ENCODE data around the gene NBPF8. TPM values are rescaled to one million over a fixed set of nuclear protein-coding genes. Genes with fewer than 3 reads are reported as not detected.
"Not testable (repeated sequence)": the region's sequence is repeated elsewhere in the genome, so short reads cannot be mapped to it uniquely, and the experiment has no call there.

The NBPF8 gene
- total and polyA plus RNA-seq, 2 donors (not counting 1 experiment from before 2014, with no cell fraction given): 18.8 to 32.5 TPM

DNA sequence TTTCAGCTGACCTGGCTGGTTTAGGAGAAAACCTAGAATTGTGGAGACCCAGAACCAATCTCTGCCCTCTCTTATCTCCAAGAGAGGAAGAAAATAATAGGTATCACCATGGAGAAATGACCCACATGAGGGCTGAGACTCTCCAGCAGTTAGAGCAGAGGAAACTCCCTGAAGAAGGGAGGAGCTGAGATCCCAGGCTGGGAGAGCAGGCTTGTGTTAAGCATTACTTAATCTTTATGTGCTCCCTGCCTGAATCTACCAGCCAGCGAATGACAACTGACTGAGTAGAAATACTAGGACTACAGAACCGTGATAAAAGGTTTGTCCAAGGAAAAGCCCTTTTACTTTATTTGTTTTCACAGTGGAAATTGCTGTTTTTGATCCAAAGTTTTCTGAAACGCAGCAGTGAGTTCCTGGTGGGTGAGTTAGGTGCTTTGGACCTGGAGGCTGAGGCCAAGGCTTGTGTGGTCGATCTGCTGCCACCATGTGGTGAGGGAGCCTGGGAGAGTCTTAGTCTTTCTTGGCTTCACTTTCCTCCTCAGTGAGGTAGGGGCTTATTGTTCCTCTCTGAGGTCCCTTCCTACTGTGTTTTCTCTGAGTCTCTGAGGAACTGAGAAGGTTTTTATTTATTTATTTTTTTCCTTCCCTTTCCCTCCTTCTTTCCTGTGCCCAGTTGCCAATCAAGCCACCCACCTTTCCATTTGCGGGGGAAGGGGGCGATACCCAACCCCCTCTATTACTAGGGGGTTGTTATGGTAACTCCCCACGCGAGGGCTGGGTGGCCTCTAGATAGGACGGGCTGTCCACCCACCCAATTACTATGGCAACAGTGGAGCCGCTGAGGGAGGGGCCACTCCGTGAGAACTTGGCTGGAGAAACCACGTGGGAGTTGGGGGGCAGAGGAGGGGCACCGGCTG lies 21.3 kb upstream of the NBPF8 start:
- H3K4me3 ChIP-seq (replicated peaks in 1 of 4; ENCODE audit: control extremely low read depth in 1 of 4, insufficient read depth in 1 of 4, low read depth in 3 of 4, low read length in 4 of 4); H3K4me1 ChIP-seq (ENCODE audit: control insufficient read depth, extremely low read depth, insufficient read depth, low read length); H3K4me2 ChIP-seq (ENCODE audit: extremely low read depth, insufficient read depth, low read length); H3K27ac ChIP-seq (ENCODE audit: insufficient read depth, low read length); H3K36me3 ChIP-seq (ENCODE audit: control insufficient read depth, insufficient read depth, low read length); H3K9ac ChIP-seq (ENCODE audit: insufficient read depth, low read length); H4K20me1 ChIP-seq (ENCODE audit: control insufficient read depth, extremely low read depth, insufficient read depth, low read length); DNase-seq (ENCODE audit: low read depth in 2 of 2); H3K9me3 ChIP-seq (ENCODE audit: control insufficient read depth, insufficient read depth, low read depth, low read length); H3K79me2 ChIP-seq (ENCODE audit: control insufficient read depth, insufficient read depth, low read length); H2AFZ ChIP-seq (ENCODE audit: low read length); H3K27me3 ChIP-seq (ENCODE audit: control insufficient read depth, insufficient read depth, low read length): not testable (repeated sequence)

DNA sequence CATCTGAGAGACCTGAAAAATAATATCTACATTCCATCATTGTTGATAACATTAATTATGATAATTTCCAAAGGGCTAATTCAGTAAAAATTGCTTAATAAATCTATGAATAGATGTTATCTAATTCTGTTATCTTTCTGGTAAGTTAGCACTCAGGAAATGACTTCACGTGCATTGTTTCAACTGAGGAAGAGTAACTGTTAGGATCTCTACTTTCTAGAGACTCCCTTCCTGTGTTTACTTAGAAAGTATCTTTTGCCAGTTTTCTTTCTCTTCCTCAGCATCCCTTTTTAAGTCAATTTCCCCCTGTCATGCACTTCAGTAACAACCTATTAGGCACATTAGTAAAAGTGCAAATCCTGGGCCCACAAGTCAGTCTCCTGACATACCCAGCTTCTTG lies 9.5 kb upstream of the NBPF8 start:
- H3K36me3 ChIP-seq (ENCODE audit: control insufficient read depth, insufficient read depth, low read length); H3K27ac ChIP-seq (ENCODE audit: insufficient read depth, low read length); H4K20me1 ChIP-seq (ENCODE audit: control insufficient read depth, extremely low read depth, insufficient read depth, low read length): not testable (repeated sequence)

DNA sequence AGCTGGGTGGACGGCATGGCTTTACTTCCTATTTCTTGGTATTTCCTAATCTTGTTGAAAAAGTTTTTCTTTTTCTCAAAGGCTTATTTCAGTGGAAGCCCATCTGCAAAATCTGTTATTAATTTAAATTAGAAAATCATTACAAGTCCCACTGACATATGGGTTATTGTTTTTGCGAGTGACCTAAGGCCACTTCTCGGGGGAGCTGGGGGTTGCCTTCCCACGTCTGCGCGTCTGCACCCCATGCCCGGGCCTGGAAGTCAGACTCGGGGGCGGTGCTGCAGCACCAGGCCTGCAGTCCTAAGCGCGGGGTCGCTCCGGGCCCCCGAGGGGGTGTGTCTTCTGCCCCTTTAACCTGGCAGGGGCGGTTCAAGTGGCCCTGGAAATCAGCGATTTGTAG lies 384 bp upstream of the NBPF8 start:
- H3K4me3 ChIP-seq (replicated peaks in 1 of 4; ENCODE audit: control extremely low read depth in 1 of 4, insufficient read depth in 1 of 4, low read depth in 3 of 4, low read length in 4 of 4): peak overlapping the region in 2 of 4 experiments; percentile 27 to 64

More for the DNA sequence above, 9.5 kb upstream of the NBPF8 start:
- DNase-seq (ENCODE audit: low read depth in 2 of 2); H3K4me1 ChIP-seq (ENCODE audit: control insufficient read depth, extremely low read depth, insufficient read depth, low read length); H3K9ac ChIP-seq (ENCODE audit: insufficient read depth, low read length); H3K79me2 ChIP-seq (ENCODE audit: control insufficient read depth, insufficient read depth, low read length); H3K4me2 ChIP-seq (ENCODE audit: extremely low read depth, insufficient read depth, low read length); H3K9me3 ChIP-seq (ENCODE audit: control insufficient read depth, insufficient read depth, low read depth, low read length); H2AFZ ChIP-seq (ENCODE audit: low read length); H3K27me3 ChIP-seq (ENCODE audit: control insufficient read depth, insufficient read depth, low read length); H3K4me3 ChIP-seq (replicated peaks in 1 of 4; ENCODE audit: control extremely low read depth in 1 of 4, insufficient read depth in 1 of 4, low read depth in 3 of 4, low read length in 4 of 4): not testable (repeated sequence)

DNA sequence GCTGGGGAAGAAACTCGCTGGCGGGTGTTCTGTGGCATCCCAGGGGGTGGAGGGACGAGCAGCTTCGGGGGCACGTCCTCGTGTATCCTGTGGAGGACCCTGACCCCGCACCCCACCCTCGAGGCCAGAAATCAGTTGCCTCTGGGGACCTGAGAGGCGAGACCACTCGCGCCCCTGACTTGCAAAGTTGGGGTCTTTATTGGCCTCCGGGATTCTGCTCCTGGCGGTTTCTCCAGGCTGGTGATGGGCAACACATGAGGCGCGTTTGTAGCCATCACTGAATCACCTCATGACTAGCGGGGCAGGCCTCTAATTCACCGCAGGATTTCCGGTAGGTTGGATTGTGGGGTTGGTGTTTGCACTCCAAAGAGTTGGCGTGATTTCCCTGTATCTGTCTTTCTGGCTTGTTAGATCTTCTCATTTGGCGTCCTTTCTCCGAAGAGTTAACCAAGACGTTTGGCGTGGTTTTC lies 692 bp downstream of the NBPF8 start:
- H3K4me2 ChIP-seq (ENCODE audit: extremely low read depth, insufficient read depth, low read length): peak overlapping the region; percentile 32
- not testable (repeated sequence) for H3K36me3 ChIP-seq (ENCODE audit: control insufficient read depth, insufficient read depth, low read length); H3K4me1 ChIP-seq (ENCODE audit: control insufficient read depth, extremely low read depth, insufficient read depth, low read length); H3K27me3 ChIP-seq (ENCODE audit: control insufficient read depth, insufficient read depth, low read length); H4K20me1 ChIP-seq (ENCODE audit: control insufficient read depth, extremely low read depth, insufficient read depth, low read length); H2AFZ ChIP-seq (ENCODE audit: low read length); H3K9me3 ChIP-seq (ENCODE audit: control insufficient read depth, insufficient read depth, low read depth, low read length); H3K79me2 ChIP-seq (ENCODE audit: control insufficient read depth, insufficient read depth, low read length); H3K9ac ChIP-seq (ENCODE audit: insufficient read depth, low read length)
- peak overlapping the region; percentile 62 for H3K27ac ChIP-seq (ENCODE audit: insufficient read depth, low read length)
- DNase-seq (ENCODE audit: low read depth in 2 of 2): peak; percentile 32 to 72
- peak overlapping the region; percentile 49 to 67 (median 58) for H3K4me3 ChIP-seq (replicated peaks in 1 of 4; ENCODE audit: control extremely low read depth in 1 of 4, insufficient read depth in 1 of 4, low read depth in 3 of 4, low read length in 4 of 4)

More for the DNA sequence above, 384 bp upstream of the NBPF8 start:
- H4K20me1 ChIP-seq (ENCODE audit: control insufficient read depth, extremely low read depth, insufficient read depth, low read length); H3K9ac ChIP-seq (ENCODE audit: insufficient read depth, low read length); H3K4me1 ChIP-seq (ENCODE audit: control insufficient read depth, extremely low read depth, insufficient read depth, low read length); H3K27me3 ChIP-seq (ENCODE audit: control insufficient read depth, insufficient read depth, low read length); H3K27ac ChIP-seq (ENCODE audit: insufficient read depth, low read length); H3K36me3 ChIP-seq (ENCODE audit: control insufficient read depth, insufficient read depth, low read length); H2AFZ ChIP-seq (ENCODE audit: low read length); H3K9me3 ChIP-seq (ENCODE audit: control insufficient read depth, insufficient read depth, low read depth, low read length); H3K79me2 ChIP-seq (ENCODE audit: control insufficient read depth, insufficient read depth, low read length); DNase-seq (ENCODE audit: low read depth in 2 of 2): not testable (repeated sequence)
- peak overlapping the region; percentile 25 for H3K4me2 ChIP-seq (ENCODE audit: extremely low read depth, insufficient read depth, low read length)

DNA sequence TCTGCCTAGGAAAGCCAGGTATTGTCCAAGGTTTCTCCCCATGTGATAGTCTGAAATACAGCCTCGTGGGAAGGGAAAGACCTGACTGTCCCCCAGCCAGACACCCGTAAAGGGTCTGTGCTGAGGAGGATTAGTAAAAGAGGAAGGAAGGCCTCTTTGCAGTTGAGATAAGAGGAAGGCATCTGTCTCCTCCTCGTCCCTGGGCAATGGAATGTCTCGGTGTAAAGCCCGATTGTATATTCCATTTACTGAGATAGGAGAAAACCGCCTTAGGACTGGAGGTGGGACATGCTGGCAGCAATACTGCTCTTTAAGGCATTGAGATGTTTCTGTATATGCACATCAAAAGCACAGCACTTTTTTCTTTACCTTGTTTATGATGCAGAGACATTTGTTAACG lies 10.2 kb downstream of the NBPF8 start:
- not testable (repeated sequence) for DNase-seq (ENCODE audit: low read depth in 2 of 2); H3K4me2 ChIP-seq (ENCODE audit: extremely low read depth, insufficient read depth, low read length); H3K4me3 ChIP-seq (replicated peaks in 1 of 4; ENCODE audit: control extremely low read depth in 1 of 4, insufficient read depth in 1 of 4, low read depth in 3 of 4, low read length in 4 of 4); H3K4me1 ChIP-seq (ENCODE audit: control insufficient read depth, extremely low read depth, insufficient read depth, low read length); H3K9ac ChIP-seq (ENCODE audit: insufficient read depth, low read length); H4K20me1 ChIP-seq (ENCODE audit: control insufficient read depth, extremely low read depth, insufficient read depth, low read length); H3K9me3 ChIP-seq (ENCODE audit: control insufficient read depth, insufficient read depth, low read depth, low read length); H2AFZ ChIP-seq (ENCODE audit: low read length); H3K27me3 ChIP-seq (ENCODE audit: control insufficient read depth, insufficient read depth, low read length); H3K27ac ChIP-seq (ENCODE audit: insufficient read depth, low read length); H3K36me3 ChIP-seq (ENCODE audit: control insufficient read depth, insufficient read depth, low read length); H3K79me2 ChIP-seq (ENCODE audit: control insufficient read depth, insufficient read depth, low read length)

DNA sequence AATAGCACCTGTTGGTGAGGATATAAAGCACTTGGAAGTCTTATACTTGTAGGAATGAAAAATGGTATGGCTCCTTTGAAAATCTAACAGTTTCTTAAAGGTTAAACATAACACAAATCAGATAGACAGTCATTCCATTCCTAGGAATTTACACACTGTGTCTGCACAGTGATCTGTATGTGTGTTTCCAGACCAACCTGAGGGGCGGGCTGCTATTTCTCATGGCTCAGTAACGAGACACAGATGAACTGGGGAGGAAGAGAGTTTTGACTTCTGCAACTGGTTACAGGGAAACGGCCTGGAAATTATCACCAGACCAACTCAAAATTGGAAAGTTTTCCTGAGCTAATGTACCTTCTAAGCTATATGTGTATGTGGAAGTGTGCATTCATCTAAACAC lies 16.8 kb downstream of the NBPF8 start:
- not testable (repeated sequence) for H3K9me3 ChIP-seq (ENCODE audit: control insufficient read depth, insufficient read depth, low read depth, low read length); H3K4me1 ChIP-seq (ENCODE audit: control insufficient read depth, extremely low read depth, insufficient read depth, low read length); H2AFZ ChIP-seq (ENCODE audit: low read length); H3K36me3 ChIP-seq (ENCODE audit: control insufficient read depth, insufficient read depth, low read length); H3K4me3 ChIP-seq (replicated peaks in 1 of 4; ENCODE audit: control extremely low read depth in 1 of 4, insufficient read depth in 1 of 4, low read depth in 3 of 4, low read length in 4 of 4); H3K27me3 ChIP-seq (ENCODE audit: control insufficient read depth, insufficient read depth, low read length); H3K9ac ChIP-seq (ENCODE audit: insufficient read depth, low read length); H3K27ac ChIP-seq (ENCODE audit: insufficient read depth, low read length); H3K4me2 ChIP-seq (ENCODE audit: extremely low read depth, insufficient read depth, low read length); H3K79me2 ChIP-seq (ENCODE audit: control insufficient read depth, insufficient read depth, low read length); H4K20me1 ChIP-seq (ENCODE audit: control insufficient read depth, extremely low read depth, insufficient read depth, low read length)
- peak in 1 of 2 donors; percentile 6 for DNase-seq (ENCODE audit: low read depth in 2 of 2)
